ENCODE results near the gene OBP2A.
"Not testable (repeated sequence)": the region's sequence is repeated elsewhere in the genome, so short reads cannot be mapped to it uniquely, and the experiment has no call there.

OBP2A gene

GRCh38 chr9:135512241-135512603 is 33.7 kb upstream of the OBP2A start:
- DNase-seq (ENCODE audit: low spot score) = no peak

GRCh38 chr9:135512904-135513303 is 33.0 kb upstream of the OBP2A start:
- DNase-seq (ENCODE audit: low spot score) = no peak

GRCh38 chr9:135513351-135513846 is 32.5 kb upstream of the OBP2A start:
- DNase-seq (ENCODE audit: low spot score) = no peak

- DNase-seq (ENCODE audit: low spot score) = not testable (repeated sequence)
Observed at GRCh38 chr9:135513906-135514305, 32.0 kb upstream of the OBP2A start.

DNA sequence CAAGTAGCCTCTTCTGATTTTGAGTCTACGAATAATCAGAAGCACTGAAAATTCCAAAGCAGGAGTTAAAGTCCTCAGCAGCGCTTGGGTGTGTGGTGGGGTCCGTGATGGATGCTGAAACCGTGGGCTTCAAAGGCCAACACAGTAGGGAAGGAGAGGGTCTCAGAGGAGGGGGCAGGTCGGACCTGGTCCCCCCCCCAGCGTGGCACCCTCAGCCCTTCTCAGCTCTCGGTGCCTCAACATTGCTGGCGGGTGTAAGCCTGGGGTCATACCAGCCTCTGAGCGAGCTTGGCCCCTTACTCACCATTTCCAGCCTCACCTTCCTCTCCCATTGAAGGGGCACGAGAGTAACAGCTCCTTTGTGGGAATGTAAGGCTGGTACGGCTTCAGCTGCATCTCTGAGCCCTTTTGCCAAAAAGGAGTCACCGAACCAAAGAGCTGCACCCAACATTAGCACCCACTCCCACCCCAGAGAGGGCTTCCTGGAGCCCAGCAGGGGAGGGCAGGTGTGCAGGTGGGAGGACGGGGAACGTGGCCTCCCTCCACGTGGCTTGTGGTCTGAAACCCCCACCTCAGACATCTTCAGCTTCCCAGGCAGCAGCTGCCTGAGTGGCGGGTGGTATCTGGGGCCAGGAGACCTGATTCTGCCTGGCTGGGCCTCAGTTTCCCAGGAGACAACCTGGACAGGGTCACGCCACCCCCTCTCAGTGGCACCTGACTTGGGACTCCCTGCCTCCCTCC is 31.4 kb upstream of the OBP2A start:
- DNase-seq (ENCODE audit: low spot score) = no peak

GRCh38 chr9:135515083-135515951 is 30.6 kb upstream of the OBP2A start:
- DNase-seq (ENCODE audit: low spot score) = no peak

DNA sequence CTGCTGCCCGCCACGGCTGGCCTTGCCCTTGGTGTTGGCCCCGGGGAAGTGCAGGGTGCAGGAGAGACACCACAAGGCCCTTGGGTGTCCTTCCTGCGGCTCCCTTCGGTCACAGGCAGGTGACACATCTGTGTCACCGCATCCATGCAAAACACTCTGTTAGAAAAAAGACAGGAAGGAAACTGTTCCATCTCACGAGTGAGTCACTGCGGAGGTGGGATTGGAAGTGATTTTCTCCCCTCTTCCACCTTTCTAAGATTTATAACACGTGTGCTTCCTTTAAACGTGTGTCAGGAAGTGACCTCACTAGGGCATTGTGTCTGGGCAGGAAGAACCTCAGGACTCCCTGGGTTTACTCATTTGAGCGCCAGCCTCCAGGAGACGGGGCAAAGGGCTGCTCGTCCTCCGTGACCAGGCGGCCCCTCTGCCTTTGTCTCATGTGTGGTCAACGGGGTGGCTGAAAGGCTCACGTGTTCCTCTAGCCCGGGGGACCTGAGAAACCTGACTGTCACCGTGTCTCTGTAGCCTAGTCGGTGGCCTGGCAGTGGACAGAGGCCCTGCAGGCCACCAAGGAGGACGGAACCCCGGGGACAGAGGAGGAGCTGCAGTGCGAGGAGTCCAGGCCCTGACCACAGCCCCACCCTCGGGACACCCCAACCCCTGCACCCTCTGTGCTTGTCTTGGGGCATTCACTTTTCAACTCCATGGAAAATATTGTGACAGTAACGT is 29.6 kb upstream of the OBP2A start:
- no peak for DNase-seq (ENCODE audit: low spot score)

DNA sequence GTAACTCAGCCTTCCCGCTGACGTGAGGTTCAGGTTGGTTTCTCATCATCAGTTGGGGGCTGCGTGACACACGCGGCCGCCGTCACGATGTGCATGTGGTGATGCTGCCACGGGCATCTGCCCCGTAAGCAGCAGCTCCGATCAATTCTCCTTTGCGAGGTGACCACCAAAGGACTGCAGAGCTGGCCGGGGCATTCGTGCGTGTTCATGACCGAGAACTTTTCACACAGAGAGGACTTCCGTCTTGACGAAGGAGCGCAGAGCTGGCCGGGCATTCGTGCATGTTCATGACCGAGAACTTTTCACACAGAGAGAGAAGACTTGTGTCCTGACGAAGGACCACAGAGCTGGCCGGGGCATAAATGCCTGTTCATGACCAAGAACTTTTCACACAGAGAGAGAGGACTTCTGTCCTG is 28.5 kb upstream of the OBP2A start:
- no peak for DNase-seq (ENCODE audit: low spot score)

GRCh38 chr9:135519179-135519971 is 26.6 kb upstream of the OBP2A start:
- no peak for DNase-seq (ENCODE audit: low spot score)

DNA sequence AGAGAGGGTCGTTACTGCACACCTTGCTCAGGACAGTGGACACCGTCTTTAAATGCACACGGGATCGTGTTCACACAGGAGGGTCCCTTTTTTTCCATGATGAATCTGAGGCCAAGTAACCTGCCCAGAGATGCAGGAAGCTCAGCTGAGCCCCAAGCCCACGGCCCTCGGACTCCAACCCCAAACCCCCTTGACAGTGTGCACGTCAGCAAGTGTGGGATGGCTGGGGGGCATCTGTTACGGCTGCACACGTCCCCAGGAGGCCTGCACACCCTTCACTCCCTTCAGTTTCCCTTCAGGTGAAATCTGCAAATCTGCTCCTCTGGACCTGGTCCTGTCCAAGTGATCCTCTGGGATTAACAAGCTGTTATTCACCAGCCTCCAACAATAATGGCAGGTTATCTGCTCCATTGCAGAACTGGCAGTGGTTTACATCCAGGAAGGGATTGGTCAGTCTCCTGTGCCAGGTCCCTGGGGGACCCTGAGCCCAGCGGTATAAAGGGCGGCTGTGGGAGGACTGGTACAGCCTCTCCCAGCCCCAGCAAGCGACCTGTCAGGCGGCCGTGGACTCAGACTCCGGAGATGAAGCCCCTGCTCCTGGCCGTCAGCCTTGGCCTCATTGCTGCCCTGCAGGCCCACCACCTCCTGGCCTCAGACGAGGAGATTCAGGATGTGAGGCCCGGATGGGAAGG is 24.9 kb upstream of the OBP2A start, which contains the start of gene LCN1:
TSS of gene LCN1 (plus strand) at position 525 of the 692 bp plus-strand sequence. CDS start at position 583, 58 bp downstream.
- DNase-seq (ENCODE audit: low spot score) = no peak

DNA sequence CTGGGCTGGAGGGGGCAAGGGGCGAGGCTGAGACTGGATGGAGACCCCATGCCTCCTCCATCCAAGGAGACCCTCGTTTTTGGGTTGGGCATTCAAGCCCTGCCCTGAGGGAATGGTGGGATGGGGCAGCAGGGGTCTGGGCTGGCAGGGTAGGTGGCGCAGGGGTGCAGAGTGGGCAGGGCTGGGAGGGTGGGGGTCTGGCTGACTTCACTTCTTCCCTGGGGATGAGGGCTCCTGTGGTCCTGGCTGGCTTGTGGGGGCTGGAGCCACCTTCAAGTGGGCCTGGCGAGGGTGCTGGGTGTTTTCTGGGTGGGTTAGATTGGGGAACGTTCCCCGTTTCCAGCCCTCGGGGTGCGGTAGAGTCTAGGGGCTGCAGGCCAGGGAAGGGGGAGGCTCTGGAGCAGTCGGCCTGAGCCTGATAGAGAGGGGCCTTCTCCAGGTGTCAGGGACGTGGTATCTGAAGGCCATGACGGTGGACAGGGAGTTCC is 24.3 kb upstream of the OBP2A start:
- no peak for DNase-seq (ENCODE audit: low spot score)

DNA sequence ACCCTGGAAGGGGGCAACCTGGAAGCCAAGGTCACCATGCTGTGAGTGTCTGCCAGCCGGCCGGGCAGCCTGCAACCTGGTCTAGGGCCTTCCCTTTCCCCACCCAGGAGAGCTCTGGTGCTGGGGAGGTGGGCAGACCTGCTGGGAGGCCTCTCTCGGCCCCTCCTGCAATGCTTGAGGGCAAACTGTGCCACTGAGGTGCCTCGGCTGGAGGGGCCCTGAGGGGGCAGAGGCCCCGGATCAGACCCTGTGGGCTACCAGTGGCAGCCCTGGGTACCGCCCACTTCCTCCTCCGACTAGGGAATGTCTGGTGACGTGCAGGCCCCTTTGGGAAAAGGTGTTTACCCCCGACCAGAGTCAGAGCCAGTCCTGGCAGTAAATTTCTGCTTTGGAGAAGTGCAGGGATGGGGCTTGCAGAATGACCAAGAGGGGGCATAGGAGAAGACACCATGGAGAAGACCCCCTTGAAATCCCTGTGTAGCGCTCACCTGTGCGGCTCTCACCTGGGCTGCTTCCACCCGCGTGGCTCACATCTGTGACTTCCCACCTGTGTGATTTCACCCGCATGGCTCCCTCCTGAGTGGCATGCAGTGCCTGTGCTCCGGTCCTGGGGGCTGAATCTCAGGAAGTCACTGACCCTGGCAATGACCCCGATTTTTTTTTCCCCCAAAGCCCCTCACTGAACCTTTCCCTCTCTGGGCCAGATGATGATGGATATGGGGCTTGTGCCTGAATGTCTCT is 23.6 kb upstream of the OBP2A start:
- DNase-seq (ENCODE audit: low spot score) = no peak

GRCh38 chr9:135522931-135523330 is 23.0 kb upstream of the OBP2A start:
- DNase-seq (ENCODE audit: low spot score) = no peak

GRCh38 chr9:135523521-135524129 is 22.3 kb upstream of the OBP2A start:
- no peak for DNase-seq (ENCODE audit: low spot score)

DNA sequence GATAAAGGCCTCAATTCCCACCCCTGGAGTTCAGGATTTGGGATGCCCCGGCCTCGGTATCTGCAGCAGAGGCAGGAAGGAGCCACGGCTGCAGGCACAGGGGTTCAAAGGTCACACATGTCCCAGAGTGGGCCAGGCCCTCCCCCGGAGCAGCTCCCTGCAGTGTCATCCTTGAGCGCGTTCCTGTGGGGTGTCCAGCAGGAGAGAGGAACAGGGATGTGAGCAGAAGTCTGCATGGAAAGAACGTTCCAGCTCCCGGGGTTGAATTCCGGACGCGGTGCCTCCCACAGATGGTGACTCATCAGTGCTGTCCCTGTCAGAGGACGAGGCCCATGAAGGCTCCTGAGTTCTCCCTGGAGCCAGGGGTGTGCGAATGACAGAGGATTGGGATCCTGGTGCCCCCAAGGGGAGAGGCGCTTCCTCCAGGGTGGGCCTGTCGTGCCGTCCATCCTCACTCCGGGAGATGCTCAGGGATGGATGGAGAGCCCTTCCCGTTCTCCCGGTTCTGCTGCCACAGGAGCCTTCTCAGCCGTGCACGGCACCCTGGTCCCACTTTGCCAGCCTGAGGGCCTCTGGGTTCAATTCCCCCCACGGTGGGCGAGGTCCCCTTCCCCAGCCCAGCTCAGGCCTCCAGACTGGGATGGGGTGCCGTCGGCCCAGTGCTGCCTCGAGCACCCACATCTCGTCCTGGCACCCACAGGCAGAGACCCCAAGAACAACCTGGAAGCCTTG is 21.6 kb upstream of the OBP2A start:
- no peak for DNase-seq (ENCODE audit: low spot score)

GRCh38 chr9:135525241-135526088 is 20.5 kb upstream of the OBP2A start:
- no peak for DNase-seq (ENCODE audit: low spot score)

- DNase-seq (ENCODE audit: low spot score) = no peak
Observed at GRCh38 chr9:135526089-135526729, 19.7 kb upstream of the OBP2A start.
